Mesothelial cell of epicardium (in vitro differentiated cells): ENCODE results near the gene PRKCA. TPM values are rescaled to one million over a fixed set of nuclear protein-coding genes. Genes with fewer than 3 reads are reported as not detected.

Experiments
- DNase-seq, 2 experiments: peaks; one replicate each; pipeline ENCODE4 v3.0.0; 2021; ENCODE audit warnings: low spot score in 2 of 2; ENCODE audit not compliant: unreplicated experiment in 2 of 2
- H3K27ac Mint-ChIP-seq: 2 replicates; pipeline ENCODE4 v1.8.0; 2021; ENCODE audit warnings: mixed read lengths
- H3K27me3 Mint-ChIP-seq: 2 replicates; pipeline ENCODE4 v1.8.0; 2021; ENCODE audit warnings: low read depth, mixed read lengths
- H3K36me3 Mint-ChIP-seq: 2 replicates; pipeline ENCODE4 v1.8.0; 2021; ENCODE audit warnings: mixed read lengths
- H3K4me1 Mint-ChIP-seq: 2 replicates; pipeline ENCODE4 v1.8.0; 2021; ENCODE audit warnings: mixed read lengths
- H3K4me3 Mint-ChIP-seq: 2 replicates; pipeline ENCODE4 v1.8.0; 2021; ENCODE audit warnings: mild to moderate bottlenecking, moderate library complexity, mixed read lengths
- H3K9me3 Mint-ChIP-seq: 2 replicates; pipeline ENCODE4 v1.8.0; 2021; ENCODE audit warnings: mixed read lengths
- total RNA-seq: library from RNA; stranded (reverse); gene quantifications from 3 replicates; pipeline ENCODE4 v1.2.1, GENCODE V29; 2021
- TF ChIP-seq, protein P1 (sequence below): fragments of 200-600 bp; sonication (generic); IDR thresholded peaks from one replicate; pipeline ENCODE4 v1.5.0; 2021; ENCODE audit warnings: antibody characterized with exemption; ENCODE audit not compliant: unreplicated experiment

PRKCA gene
- total RNA-seq, 1 donor from 2014 or later, result 15.2 TPM

- Mint-ChIP-seq H3K27me3 (peaks cover 8% of the 10 kb centered on the region), H3K27ac (no peak overlapping the region), H3K4me1 (peaks cover 3% of the 10 kb centered on the region), H3K9me3 (peaks cover 13% of the 10 kb centered on the region), H3K36me3 (no peaks in the 10 kb centered on the region), H3K4me3 (no peak overlapping the region)
- DNase-seq, result no peak
- TF ChIP-seq, protein P1, sequence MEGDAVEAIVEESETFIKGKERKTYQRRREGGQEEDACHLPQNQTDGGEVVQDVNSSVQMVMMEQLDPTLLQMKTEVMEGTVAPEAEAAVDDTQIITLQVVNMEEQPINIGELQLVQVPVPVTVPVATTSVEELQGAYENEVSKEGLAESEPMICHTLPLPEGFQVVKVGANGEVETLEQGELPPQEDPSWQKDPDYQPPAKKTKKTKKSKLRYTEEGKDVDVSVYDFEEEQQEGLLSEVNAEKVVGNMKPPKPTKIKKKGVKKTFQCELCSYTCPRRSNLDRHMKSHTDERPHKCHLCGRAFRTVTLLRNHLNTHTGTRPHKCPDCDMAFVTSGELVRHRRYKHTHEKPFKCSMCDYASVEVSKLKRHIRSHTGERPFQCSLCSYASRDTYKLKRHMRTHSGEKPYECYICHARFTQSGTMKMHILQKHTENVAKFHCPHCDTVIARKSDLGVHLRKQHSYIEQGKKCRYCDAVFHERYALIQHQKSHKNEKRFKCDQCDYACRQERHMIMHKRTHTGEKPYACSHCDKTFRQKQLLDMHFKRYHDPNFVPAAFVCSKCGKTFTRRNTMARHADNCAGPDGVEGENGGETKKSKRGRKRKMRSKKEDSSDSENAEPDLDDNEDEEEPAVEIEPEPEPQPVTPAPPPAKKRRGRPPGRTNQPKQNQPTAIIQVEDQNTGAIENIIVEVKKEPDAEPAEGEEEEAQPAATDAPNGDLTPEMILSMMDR, result no peak
Observed at GRCh38 chr17:66260688-66261087, 41.7 kb upstream of the PRKCA start.

DNA sequence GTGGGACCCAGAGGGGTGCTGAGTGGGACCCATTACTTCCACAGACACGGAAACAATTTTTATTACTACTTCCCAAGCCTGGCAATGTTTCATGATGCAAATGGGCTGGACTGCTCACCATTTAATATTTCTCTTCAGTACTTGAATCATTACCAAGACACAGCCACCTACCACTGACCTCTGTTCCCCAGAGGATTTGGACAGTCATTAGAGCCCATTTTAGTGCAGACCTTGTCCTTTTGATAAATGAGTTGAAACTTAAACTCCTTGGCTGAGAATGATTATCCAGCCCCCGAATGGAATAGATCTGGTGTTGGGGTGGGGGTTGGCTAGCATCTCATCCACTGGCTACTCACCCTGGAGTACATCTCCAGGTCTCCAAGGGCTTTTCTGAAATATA, 39.6 kb upstream of the PRKCA start:
- Mint-ChIP-seq H3K27ac (no peak overlapping the region), H3K9me3 (peaks cover 13% of the 10 kb centered on the region), H3K27me3 (peaks cover 10% of the 10 kb centered on the region), H3K36me3 (no peaks in the 10 kb centered on the region), H3K4me1 (no peaks in the 10 kb centered on the region), H3K4me3 (no peak overlapping the region)
- DNase-seq, result no peak
- TF ChIP-seq, protein P1, result no peak

DNA sequence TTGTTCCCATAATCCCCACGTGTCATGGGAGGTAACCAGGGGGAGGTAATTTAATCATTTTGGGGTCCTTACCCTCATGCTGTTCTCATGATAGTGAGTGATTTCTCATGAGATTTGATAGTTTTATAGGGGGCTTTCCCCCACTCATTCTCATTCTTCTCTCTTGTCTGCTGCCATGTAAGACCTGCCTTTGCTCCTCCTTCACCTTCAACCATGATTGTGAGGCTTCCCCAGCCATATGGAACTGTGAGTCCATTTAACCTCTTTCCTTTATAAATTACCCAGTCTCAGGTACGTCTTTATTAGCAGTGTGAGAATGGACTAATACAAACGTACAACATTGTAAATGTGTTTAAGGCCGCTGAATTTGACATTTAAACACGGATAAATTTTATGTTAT, 37.7 kb upstream of the PRKCA start:
- no peak for DNase-seq
- H3K9me3 Mint-ChIP-seq, result peaks cover 17% of the 10 kb centered on the region
- H3K4me3 Mint-ChIP-seq, result no peak overlapping the region
- H3K4me1 Mint-ChIP-seq, result no peaks in the 10 kb centered on the region
- no peaks in the 10 kb centered on the region for H3K36me3 Mint-ChIP-seq
- TF ChIP-seq, protein P1, result no peak
- H3K27me3 Mint-ChIP-seq, result peaks cover 10% of the 10 kb centered on the region
- H3K27ac Mint-ChIP-seq, result no peak overlapping the region

DNA sequence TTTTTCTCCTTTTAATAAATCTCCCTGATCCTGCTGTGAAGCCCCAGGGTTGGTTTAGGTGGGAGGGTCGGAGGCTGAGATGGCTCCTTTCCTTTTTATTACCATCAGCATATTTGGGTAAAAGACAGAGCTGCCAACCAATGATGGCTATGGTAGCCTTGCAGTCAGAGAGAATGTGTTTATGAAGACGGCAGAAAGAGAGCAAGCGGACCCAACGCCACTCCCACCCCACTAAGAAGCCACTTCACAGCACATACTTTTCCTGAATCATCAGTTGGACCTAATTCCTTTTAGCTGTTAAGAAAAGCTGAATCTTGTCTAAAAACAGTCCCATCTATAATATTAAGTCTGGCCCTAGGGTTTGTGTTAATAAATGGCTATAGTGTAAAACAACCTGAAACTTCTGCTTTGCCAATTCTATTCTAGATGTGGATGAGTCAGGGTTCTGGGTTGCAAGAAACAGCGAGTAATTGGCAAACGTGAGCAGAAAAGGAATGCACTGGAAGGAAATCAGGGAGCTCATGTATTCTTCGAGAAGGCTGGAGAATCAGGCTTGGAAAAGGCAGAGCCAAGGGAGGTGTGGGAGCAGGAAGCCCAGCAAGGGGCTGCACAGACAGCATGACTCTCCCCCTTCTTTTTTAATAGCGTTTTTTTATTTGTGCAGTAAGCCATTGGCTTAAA, 34.0 kb upstream of the PRKCA start:
- no peak overlapping the region for H3K4me3 Mint-ChIP-seq
- DNase-seq, result no peak
- H3K27ac Mint-ChIP-seq, result no peak overlapping the region
- peaks cover 6% of the 10 kb centered on the region for H3K4me1 Mint-ChIP-seq
- H3K9me3 Mint-ChIP-seq, result peaks cover 29% of the 10 kb centered on the region
- H3K36me3 Mint-ChIP-seq, result no peaks in the 10 kb centered on the region
- TF ChIP-seq, protein P1, result no peak
- peaks cover 2% of the 10 kb centered on the region for H3K27me3 Mint-ChIP-seq

DNA sequence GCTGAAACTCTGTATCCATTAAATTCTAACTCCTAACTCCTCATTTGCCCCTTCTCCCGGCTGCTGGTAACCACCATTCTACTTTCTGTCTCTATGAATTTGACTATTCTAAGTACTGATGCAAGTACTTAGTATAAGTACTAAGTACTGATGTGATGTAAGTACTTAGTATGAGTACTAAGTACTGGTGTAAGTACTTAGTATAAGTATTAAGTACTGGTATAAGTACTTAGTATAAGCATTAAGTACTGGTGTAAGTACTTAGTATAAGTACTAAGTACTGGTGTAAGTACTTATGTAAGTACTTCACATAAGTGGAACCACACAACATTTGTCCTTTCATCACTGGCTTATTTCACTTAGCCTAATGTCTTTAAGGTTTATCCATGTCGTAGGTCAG, 32.3 kb upstream of the PRKCA start:
- peaks cover 6% of the 10 kb centered on the region for H3K4me1 Mint-ChIP-seq
- TF ChIP-seq, protein P1, result no peak
- peaks cover 2% of the 10 kb centered on the region for H3K27me3 Mint-ChIP-seq
- H3K9me3 Mint-ChIP-seq, result peaks cover 17% of the 10 kb centered on the region
- H3K4me3 Mint-ChIP-seq, result no peak overlapping the region
- no peaks in the 10 kb centered on the region for H3K36me3 Mint-ChIP-seq
- DNase-seq, result no peak
- no peak overlapping the region for H3K27ac Mint-ChIP-seq

DNA sequence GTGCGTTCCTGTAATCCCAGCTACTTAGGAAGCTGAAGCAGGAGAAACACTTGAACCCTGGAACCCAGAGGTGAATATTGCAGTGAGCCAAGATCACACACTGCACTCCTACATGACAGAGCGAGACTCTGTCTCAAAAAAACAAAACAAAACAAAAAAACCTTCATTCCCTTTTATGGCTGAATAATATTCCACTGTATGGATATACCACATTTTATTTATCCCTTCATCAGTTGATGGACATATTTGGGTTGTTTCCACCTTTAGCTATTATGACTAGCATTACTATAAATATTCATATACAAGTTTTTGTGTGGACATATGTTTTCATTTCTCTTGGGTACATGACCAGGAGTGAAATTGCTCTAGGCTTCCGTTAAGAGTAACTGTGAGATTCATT, 30.9 kb upstream of the PRKCA start:
- no peak for DNase-seq
- H3K4me1 Mint-ChIP-seq, result peaks cover 6% of the 10 kb centered on the region
- no peak overlapping the region for H3K4me3 Mint-ChIP-seq
- no peaks in the 10 kb centered on the region for H3K36me3 Mint-ChIP-seq
- H3K27me3 Mint-ChIP-seq, result peaks cover 2% of the 10 kb centered on the region
- H3K27ac Mint-ChIP-seq, result no peak overlapping the region
- TF ChIP-seq, protein P1, result no peak
- H3K9me3 Mint-ChIP-seq, result peaks cover 16% of the 10 kb centered on the region
